Measurements from ENCODE around the gene ACR. TPM values are rescaled to one million over a fixed set of nuclear protein-coding genes. Genes with fewer than 3 reads are reported as not detected.

Gene ACR
- total RNA-seq, 2 donors from 2014 or later = 13.1 TPM; not detected in 1

GRCh38 chr22:50715776-50716175 is 22.2 kb upstream of the ACR start:
- intact Hi-C loops (cut with DNase I) = no loop called here
- no peaks in the 10 kb centered on the region for H3K27me3 ChIP-seq (replicated peaks; ENCODE audit: insufficient read depth)
- 96% methylated on average over 7 of the region's 7 CpGs for WGBS

GRCh38 chr22:50716290-50717024 is 21.5 kb upstream of the ACR start:
- Histone ChIP-seq H3K27me3 (replicated peaks; ENCODE audit: insufficient read depth) (no peaks in the 10 kb centered on the region), H3K27ac (no peak overlapping the region), H3K4me3 (no peak overlapping the region), H3K36me3 (no peaks in the 10 kb centered on the region), H3K9me3 (no peaks in the 10 kb centered on the region), H3K4me1 (replicated peaks) (no peaks in the 10 kb centered on the region)
- no peak for TF ChIP-seq CTCF (IDR thresholded peaks at IDR 0.05)
- no peak for TF ChIP-seq POLR2A (IDR thresholded peaks at IDR 0.05)
- no peak for TF ChIP-seq POLR2AphosphoS5 (IDR thresholded peaks at IDR 0.05)
- intact Hi-C loops (cut with DNase I) = no loop called here
- no peak for DNase-seq (ENCODE audit: low spot score)
- 92% methylated on average over 13 of the region's 13 CpGs for WGBS

More at GRCh38 chr22:50715776-50716175, 22.2 kb upstream of the ACR start:
- Histone ChIP-seq H3K36me3 (no peaks in the 10 kb centered on the region), H3K4me3 (no peak overlapping the region), H3K27ac (no peak overlapping the region), H3K4me1 (replicated peaks) (no peaks in the 10 kb centered on the region), H3K9me3 (no peaks in the 10 kb centered on the region)
- TF ChIP-seq POLR2A (IDR thresholded peaks at IDR 0.05) (no peak), CTCF (IDR thresholded peaks at IDR 0.05) (no peak), POLR2AphosphoS5 (IDR thresholded peaks at IDR 0.05) (no peak)
- DNase-seq (ENCODE audit: low spot score) = no peak

- no peak overlapping the region for H3K4me3 ChIP-seq
- no peak for DNase-seq (ENCODE audit: low spot score)
- TF ChIP-seq POLR2AphosphoS5 (IDR thresholded peaks at IDR 0.05) (no peak), CTCF (IDR thresholded peaks at IDR 0.05) (no peak), POLR2A (IDR thresholded peaks at IDR 0.05) (no peak)
- no peaks in the 10 kb centered on the region for H3K27me3 ChIP-seq (replicated peaks; ENCODE audit: insufficient read depth)
- H3K36me3 ChIP-seq = no peaks in the 10 kb centered on the region
- WGBS = 87% methylated on average over 10 of the region's 10 CpGs
- intact Hi-C loops (cut with DNase I) = no loop called here
- H3K4me1 ChIP-seq (replicated peaks) = no peaks in the 10 kb centered on the region
- H3K9me3 ChIP-seq = no peaks in the 10 kb centered on the region
- no peak overlapping the region for H3K27ac ChIP-seq
Measured at GRCh38 chr22:50717709-50718351, 20.2 kb upstream of the ACR start.

GRCh38 chr22:50718352-50718709 is 19.7 kb upstream of the ACR start:
- H3K27ac ChIP-seq = no peak overlapping the region
- H3K27me3 ChIP-seq (replicated peaks; ENCODE audit: insufficient read depth) = no peaks in the 10 kb centered on the region
- intact Hi-C loops (cut with DNase I) = no loop called here
- no peak for DNase-seq (ENCODE audit: low spot score)
- no peaks in the 10 kb centered on the region for H3K36me3 ChIP-seq
- WGBS = 95% methylated on average over 10 of the region's 10 CpGs
- no peaks in the 10 kb centered on the region for H3K4me1 ChIP-seq (replicated peaks)
- no peak for TF ChIP-seq POLR2AphosphoS5 (IDR thresholded peaks at IDR 0.05)
- TF ChIP-seq CTCF (IDR thresholded peaks at IDR 0.05) = no peak
- no peak for TF ChIP-seq POLR2A (IDR thresholded peaks at IDR 0.05)
- H3K9me3 ChIP-seq = no peaks in the 10 kb centered on the region
- no peak overlapping the region for H3K4me3 ChIP-seq
